Osteocyte (in vitro differentiated cells): ENCODE results near the gene HGFAC. TPM values are rescaled to one million over a fixed set of nuclear protein-coding genes. Genes with fewer than 3 reads are reported as not detected.

ENCODE experiments used
- DNase-seq: peaks from one replicate; pipeline ENCODE4 v3.0.0; 2021; ENCODE audit warnings: mixed read lengths; ENCODE audit not compliant: unreplicated experiment; ENCODE audit errors: extremely low spot score
- H3K27ac Mint-ChIP-seq: one replicate; pipeline ENCODE4 v1.8.0; 2021; ENCODE audit warnings: mild to moderate bottlenecking, mixed read lengths; ENCODE audit not compliant: unreplicated experiment
- H3K27me3 Mint-ChIP-seq: one replicate; pipeline ENCODE4 v1.8.0; 2021; ENCODE audit warnings: mixed read lengths; ENCODE audit not compliant: unreplicated experiment
- H3K36me3 Mint-ChIP-seq: one replicate; pipeline ENCODE4 v1.8.0; 2021; ENCODE audit warnings: mixed read lengths; ENCODE audit not compliant: unreplicated experiment
- H3K4me1 Mint-ChIP-seq: one replicate; pipeline ENCODE4 v1.8.0; 2021; ENCODE audit warnings: mixed read lengths; ENCODE audit not compliant: unreplicated experiment
- H3K4me3 Mint-ChIP-seq: one replicate; pipeline ENCODE4 v1.8.0; 2021; ENCODE audit warnings: mild to moderate bottlenecking, moderate library complexity, mixed read lengths; ENCODE audit not compliant: unreplicated experiment
- H3K9me3 Mint-ChIP-seq: one replicate; pipeline ENCODE4 v1.8.0; 2021; ENCODE audit warnings: mixed read lengths; ENCODE audit not compliant: unreplicated experiment
- CTCF ChIP-seq: fragments of 200-600 bp; sonication (generic); IDR thresholded peaks from 2 replicates; pipeline ENCODE4 v1.5.0; 2021; ENCODE audit warnings: antibody characterized with exemption, mild to moderate bottlenecking, moderate library complexity
- total RNA-seq: library from RNA; stranded (reverse); gene quantifications from 2 replicates; pipeline ENCODE4 v1.2.1, GENCODE V29; 2021

Gene HGFAC
- total RNA-seq, 1 donor from 2014 or later, result 0.54 TPM

GRCh38 chr4:3492741-3493719 lies 51.3 kb downstream of the HGFAC start:
- H3K9me3 Mint-ChIP-seq, result no peaks in the 10 kb centered on the region
- peaks cover 1% of the 10 kb centered on the region for H3K4me1 Mint-ChIP-seq
- no peaks in the 10 kb centered on the region for H3K36me3 Mint-ChIP-seq
- H3K27me3 Mint-ChIP-seq, result peaks cover 16% of the 10 kb centered on the region
- no peak for TF ChIP-seq CTCF
- no peak overlapping the region for H3K27ac Mint-ChIP-seq
- no peak for DNase-seq
- no peak overlapping the region for H3K4me3 Mint-ChIP-seq

DNA sequence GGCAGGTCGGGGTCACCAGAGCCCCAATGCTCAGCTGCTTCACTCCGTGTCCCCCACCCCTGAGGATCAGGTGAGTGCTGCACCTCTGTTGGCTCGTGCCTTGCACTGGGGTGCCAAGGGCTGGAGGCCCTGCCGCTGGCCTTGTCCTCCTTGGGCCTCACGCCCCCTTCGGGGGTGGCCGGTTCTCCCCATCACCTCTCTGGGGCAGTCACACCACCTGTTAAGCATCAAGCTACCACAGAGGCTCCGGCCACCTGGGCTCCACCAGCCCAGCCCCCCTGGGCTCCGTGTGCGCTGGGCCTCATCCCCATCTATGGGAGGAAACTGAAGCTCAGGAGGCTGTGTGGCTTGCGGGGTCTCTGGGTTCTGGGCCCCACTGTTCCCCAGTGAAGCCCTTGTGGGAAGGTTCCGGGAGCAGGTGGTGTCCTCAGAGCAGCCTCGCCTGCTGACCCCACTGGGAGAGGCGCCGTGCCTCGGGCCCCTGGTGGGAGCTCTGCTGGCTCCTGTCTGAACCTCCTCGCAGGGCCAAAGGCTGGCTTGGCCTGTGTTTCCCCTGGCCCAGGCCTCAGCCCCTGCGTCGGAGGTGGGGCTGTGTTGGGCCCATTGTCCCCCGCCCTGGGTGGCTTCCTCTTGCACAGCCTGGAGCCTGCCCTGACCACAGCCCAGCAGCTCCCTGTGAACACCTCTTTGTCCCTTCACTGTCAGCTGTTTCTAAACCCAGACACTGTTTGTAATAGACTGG lies 52.1 kb downstream of the HGFAC start:
- Mint-ChIP-seq H3K36me3 (no peaks in the 10 kb centered on the region), H3K27me3 (peaks cover 16% of the 10 kb centered on the region), H3K27ac (no peak overlapping the region), H3K9me3 (no peaks in the 10 kb centered on the region), H3K4me3 (no peak overlapping the region), H3K4me1 (peaks cover 1% of the 10 kb centered on the region)
- no peak for DNase-seq
- no peak for TF ChIP-seq CTCF

DNA sequence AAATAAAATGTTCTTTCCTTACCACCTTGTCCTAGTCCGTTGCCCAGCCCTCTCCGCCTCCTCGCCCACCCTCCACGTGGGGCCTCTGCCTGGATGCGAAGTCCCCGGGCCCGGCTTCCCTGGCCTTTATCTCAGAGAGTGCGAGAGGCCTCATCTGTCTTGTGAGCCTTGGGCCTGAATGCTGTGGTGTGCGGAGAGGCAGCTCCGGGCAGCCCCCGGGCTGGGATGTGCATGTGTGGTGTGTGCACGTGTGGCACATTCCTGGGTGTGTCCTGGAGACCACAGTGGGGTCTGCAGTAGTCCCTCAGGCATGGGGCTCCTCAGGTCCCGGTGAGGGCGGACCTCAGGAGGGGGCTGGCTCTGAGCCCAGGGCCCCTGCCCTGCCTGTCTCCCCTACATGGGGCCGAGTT lies 52.7 kb downstream of the HGFAC start:
- no peaks in the 10 kb centered on the region for H3K9me3 Mint-ChIP-seq
- no peaks in the 10 kb centered on the region for H3K36me3 Mint-ChIP-seq
- H3K4me1 Mint-ChIP-seq, result peaks cover 1% of the 10 kb centered on the region
- TF ChIP-seq CTCF, result no peak
- no peak overlapping the region for H3K4me3 Mint-ChIP-seq
- no peak for DNase-seq
- peaks cover 13% of the 10 kb centered on the region for H3K27me3 Mint-ChIP-seq
- H3K27ac Mint-ChIP-seq, result no peak overlapping the region

- H3K27me3 Mint-ChIP-seq, result peaks cover 13% of the 10 kb centered on the region
- no peaks in the 10 kb centered on the region for H3K9me3 Mint-ChIP-seq
Measured at GRCh38 chr4:3495204-3495975, 53.6 kb downstream of the HGFAC start.

More at GRCh38 chr4:3495204-3495975, 53.6 kb downstream of the HGFAC start:
- Mint-ChIP-seq H3K36me3 (no peaks in the 10 kb centered on the region), H3K27ac (no peak overlapping the region), H3K4me1 (peaks cover 1% of the 10 kb centered on the region), H3K4me3 (no peak overlapping the region)
- no peak for TF ChIP-seq CTCF
- no peak for DNase-seq
